Chondrocyte (in vitro differentiated cells): Measurements from ENCODE around the gene MS4A15. TPM values are rescaled to one million over a fixed set of nuclear protein-coding genes. Genes with fewer than 3 reads are reported as not detected.
A peak's percentile ranks its signal among the peaks of the same experiment; 100 is the strongest.

Experiments used
- DNase-seq: peaks from one replicate; pipeline ENCODE4 v3.0.0; 2021; ENCODE audit warnings: mixed read lengths, low spot score
- H3K27ac Mint-ChIP-seq: one replicate; pipeline ENCODE4 v1.8.0; 2021; ENCODE audit warnings: mild to moderate bottlenecking, moderate library complexity, mixed read lengths; ENCODE audit not compliant: unreplicated experiment
- H3K27me3 Mint-ChIP-seq: 2 replicates; pipeline ENCODE4 v1.8.0; 2021; ENCODE audit warnings: low read depth, mixed read lengths
- H3K36me3 Mint-ChIP-seq: 2 replicates; pipeline ENCODE4 v1.8.0; 2021; ENCODE audit warnings: low read depth, mixed read lengths
- H3K4me1 Mint-ChIP-seq: 2 replicates; pipeline ENCODE4 v1.8.0; 2021; ENCODE audit warnings: low read depth, mild to moderate bottlenecking, mixed read lengths
- H3K4me3 Mint-ChIP-seq: one replicate; pipeline ENCODE4 v1.8.0; 2021; ENCODE audit warnings: mild to moderate bottlenecking, moderate library complexity, mixed read lengths; ENCODE audit not compliant: unreplicated experiment
- H3K9me3 Mint-ChIP-seq: 2 replicates; pipeline ENCODE4 v1.8.0; 2021; ENCODE audit warnings: low read depth, mixed read lengths
- total RNA-seq: library from RNA; stranded (reverse); gene quantifications from 3 replicates; pipeline ENCODE4 v1.2.1, GENCODE V29; 2021
- TF ChIP-seq, protein P1 (sequence below): fragments of 200-600 bp; sonication (generic); IDR thresholded peaks from 2 replicates; pipeline ENCODE4 v1.5.0; 2021; ENCODE audit warnings: antibody characterized with exemption, mild to moderate bottlenecking, moderate library complexity

The MS4A15 gene
- total RNA-seq, 1 donor from 2014 or later = not detected

DNA sequence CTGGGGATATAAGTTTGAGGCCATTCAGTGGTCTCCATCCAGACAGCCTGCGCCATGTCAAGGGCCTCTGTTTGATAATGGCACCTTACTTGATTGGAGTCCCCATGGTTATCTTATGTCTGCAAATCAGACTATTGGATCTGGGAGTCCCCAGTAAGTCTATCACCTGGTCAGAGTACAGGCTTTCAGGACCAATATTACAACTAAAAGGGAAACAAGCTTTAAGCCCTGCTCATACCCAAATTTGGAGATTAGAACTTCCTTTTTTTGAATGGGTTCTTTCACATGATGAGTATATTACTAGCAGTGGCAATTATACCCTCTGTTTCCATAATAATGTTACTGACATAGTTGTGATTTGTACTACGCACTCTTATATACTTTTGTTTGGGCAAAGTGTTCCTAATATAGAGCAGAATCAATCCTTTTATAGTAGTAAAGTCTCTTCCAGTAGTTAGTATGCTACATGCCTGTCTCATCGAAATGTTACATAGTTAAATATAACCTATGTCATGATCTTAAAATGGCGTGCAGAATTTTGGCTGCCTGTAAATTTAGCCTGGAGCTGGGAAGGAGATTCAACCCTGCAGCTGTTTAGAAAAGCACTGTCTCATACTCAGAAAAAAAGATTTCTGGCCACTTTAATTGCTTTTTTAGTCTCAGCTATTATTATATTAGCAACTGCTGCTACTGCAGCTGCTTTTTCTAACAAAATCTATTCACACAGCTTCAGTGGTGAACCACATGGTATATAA, 4.9 kb downstream of the MS4A15 start:
- DNase-seq = no peak
- Mint-ChIP-seq H3K9me3 (no peaks in the 10 kb centered on the region), H3K4me1 (no peaks in the 10 kb centered on the region), H3K27ac (no peak overlapping the region), H3K36me3 (no peaks in the 10 kb centered on the region), H3K4me3 (no peak overlapping the region), H3K27me3 (peaks cover 55% of the 10 kb centered on the region)
- TF ChIP-seq, protein P1, sequence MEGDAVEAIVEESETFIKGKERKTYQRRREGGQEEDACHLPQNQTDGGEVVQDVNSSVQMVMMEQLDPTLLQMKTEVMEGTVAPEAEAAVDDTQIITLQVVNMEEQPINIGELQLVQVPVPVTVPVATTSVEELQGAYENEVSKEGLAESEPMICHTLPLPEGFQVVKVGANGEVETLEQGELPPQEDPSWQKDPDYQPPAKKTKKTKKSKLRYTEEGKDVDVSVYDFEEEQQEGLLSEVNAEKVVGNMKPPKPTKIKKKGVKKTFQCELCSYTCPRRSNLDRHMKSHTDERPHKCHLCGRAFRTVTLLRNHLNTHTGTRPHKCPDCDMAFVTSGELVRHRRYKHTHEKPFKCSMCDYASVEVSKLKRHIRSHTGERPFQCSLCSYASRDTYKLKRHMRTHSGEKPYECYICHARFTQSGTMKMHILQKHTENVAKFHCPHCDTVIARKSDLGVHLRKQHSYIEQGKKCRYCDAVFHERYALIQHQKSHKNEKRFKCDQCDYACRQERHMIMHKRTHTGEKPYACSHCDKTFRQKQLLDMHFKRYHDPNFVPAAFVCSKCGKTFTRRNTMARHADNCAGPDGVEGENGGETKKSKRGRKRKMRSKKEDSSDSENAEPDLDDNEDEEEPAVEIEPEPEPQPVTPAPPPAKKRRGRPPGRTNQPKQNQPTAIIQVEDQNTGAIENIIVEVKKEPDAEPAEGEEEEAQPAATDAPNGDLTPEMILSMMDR = no peak

DNA sequence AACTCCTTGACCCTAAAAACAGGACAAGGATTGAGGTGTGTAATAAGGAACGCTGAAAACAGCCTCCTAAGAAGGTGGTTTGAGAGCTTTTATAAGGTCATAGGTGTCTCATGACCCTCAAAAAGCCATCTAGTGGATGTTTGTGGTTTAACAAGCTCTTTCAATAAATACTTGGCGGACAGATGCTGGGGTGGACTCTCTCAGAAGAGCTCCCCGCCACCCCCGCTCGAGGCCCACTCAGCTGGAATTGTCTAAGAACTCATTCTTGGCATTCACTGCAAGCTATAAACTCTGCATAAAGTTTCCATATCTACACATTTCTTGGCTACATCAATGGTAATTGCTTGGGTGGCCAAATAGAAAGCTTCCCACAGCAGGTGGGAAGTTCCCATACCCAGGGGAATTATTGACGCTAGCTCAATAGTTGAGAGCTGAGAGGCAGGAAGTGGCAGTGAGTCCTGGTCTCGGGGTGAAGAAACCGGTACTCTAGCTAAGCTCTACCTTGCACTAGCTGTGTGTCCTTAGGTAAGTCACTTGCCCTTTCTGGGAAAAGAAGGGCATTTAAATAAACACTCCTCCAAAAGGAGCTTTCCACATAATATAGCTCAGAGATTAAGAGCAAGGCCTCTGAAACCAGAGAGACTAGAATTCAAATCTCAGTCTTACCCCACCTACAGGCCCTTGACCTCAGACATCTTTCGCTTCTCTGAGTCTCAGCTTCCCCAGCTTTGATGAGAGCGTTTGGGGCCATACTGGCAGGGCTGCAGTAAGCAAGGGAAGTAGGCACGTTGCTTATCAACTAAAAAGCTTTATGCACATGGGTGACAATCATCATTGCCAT, 6.4 kb downstream of the MS4A15 start:
- Mint-ChIP-seq H3K36me3 (no peaks in the 10 kb centered on the region), H3K27ac (no peak overlapping the region), H3K9me3 (no peaks in the 10 kb centered on the region), H3K4me3 (no peak overlapping the region), H3K27me3 (peaks cover 51% of the 10 kb centered on the region), H3K4me1 (no peaks in the 10 kb centered on the region)
- no peak for DNase-seq
- TF ChIP-seq, protein P1 = peak; percentile 46

DNA sequence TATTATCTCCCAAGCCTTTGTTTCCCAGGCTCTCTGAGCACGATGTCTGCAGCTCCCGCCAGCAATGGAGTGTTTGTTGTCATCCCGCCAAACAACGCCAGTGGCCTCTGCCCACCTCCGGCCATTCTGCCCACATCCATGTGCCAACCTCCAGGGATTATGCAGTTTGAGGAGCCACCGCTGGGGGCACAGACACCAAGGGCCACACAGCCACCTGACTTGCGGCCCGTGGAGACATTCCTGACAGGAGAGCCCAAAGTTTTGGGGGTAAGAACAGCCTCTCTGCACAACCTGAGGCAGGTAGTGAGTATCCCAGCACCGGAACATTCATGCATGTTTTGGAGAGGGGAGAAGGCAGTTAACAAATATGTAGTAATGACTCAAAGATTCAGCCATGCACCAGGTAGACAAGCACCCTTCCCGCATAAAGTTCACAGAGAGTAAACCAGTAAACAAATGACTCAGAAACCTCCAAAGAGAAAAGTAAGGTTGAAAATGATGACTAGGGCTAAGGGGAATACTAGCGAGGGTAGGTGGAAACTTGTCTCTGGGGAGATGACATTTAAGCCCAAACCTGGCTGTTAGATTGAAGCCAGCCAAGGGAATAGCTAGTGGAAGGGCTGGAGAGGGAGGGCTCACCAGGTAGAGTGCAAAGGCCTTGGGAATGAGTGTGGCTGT, 7.2 kb downstream of the MS4A15 start:
- TF ChIP-seq, protein P1 = no peak
- Mint-ChIP-seq H3K4me1 (no peaks in the 10 kb centered on the region), H3K36me3 (no peaks in the 10 kb centered on the region), H3K27ac (no peak overlapping the region), H3K9me3 (no peaks in the 10 kb centered on the region), H3K27me3 (peaks cover 51% of the 10 kb centered on the region), H3K4me3 (no peak overlapping the region)
- DNase-seq = no peak

DNA sequence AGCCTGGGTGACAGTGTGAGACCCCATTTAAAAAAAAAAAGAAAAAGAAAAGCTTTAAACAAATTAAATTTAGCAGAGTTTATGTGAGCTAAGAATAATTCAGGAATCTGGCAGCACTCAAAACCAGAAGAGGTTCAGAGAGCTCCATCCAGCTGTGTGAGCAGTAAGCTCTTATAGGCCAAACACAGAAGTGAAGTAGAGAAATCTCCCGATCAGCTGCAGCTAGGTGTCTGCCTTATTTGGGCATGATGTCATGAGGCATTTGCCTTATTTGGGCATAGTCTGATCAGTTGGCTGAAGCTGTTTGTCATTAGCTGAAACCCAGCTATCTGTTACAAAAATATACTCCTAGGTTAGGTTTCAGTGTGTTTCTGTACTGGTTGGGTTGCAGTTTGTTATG, 8.2 kb downstream of the MS4A15 start:
- peaks cover 44% of the 10 kb centered on the region for H3K27me3 Mint-ChIP-seq
- H3K4me3 Mint-ChIP-seq = no peak overlapping the region
- TF ChIP-seq, protein P1 = no peak
- H3K4me1 Mint-ChIP-seq = no peaks in the 10 kb centered on the region
- DNase-seq = no peak
- H3K9me3 Mint-ChIP-seq = no peaks in the 10 kb centered on the region
- H3K27ac Mint-ChIP-seq = no peak overlapping the region
- no peaks in the 10 kb centered on the region for H3K36me3 Mint-ChIP-seq

DNA sequence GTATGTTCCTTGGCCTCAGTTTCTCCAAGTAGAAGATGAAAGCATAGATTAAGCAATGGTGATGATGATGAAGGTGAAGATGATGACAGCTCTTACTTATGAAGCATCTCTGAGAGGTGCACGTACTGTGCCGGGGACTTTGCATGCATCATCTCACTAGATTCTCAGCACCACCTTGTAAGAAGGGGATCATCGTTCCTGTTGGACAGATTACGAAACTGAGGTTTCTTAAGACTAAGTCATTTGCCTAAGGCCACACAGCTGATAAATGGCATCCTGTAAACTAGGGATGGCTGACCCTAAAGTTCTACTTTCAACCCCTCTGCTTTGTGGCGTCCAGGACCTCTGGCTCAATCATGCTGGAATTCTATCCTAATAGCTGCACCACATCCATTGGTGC, 8.7 kb downstream of the MS4A15 start:
- Mint-ChIP-seq H3K4me3 (no peak overlapping the region), H3K36me3 (no peaks in the 10 kb centered on the region), H3K27ac (no peak overlapping the region), H3K27me3 (peaks cover 39% of the 10 kb centered on the region), H3K9me3 (no peaks in the 10 kb centered on the region), H3K4me1 (no peaks in the 10 kb centered on the region)
- TF ChIP-seq, protein P1 = no peak
- DNase-seq = no peak
